Suprapubic skin (tissue), 4 donors: Measurements from ENCODE around the gene AGPAT1. TPM values are rescaled to one million over a fixed set of nuclear protein-coding genes. Genes with fewer than 3 reads are reported as not detected.
"Not testable (repeated sequence)": the region's sequence is repeated elsewhere in the genome, so short reads cannot be mapped to it uniquely, and the experiment has no call there.

Source experiments
- DNase-seq, 2 donors: peaks; one replicate each; pipeline ENCODE4 v3.0.0-alpha.2; 2019; ENCODE audit warnings: low spot score in 2 of 2
- H3K27ac ChIP-seq: fragments of 200-600 bp; sonication (generic); one replicate; pipeline ENCODE4 v1.5.1; 2019
- H3K27me3 ChIP-seq: fragments of 200-600 bp; sonication (generic); one replicate; pipeline ENCODE4 v1.5.1; 2019
- H3K36me3 ChIP-seq: fragments of 200-600 bp; sonication (generic); one replicate; pipeline ENCODE4 v1.5.1; 2019
- H3K4me1 ChIP-seq: fragments of 200-600 bp; sonication (generic); one replicate; pipeline ENCODE4 v1.5.1; 2019
- H3K4me3 ChIP-seq: fragments of 200-600 bp; sonication (generic); one replicate; pipeline ENCODE4 v1.5.1; 2019; ENCODE audit warnings: mild to moderate bottlenecking
- H3K9me3 ChIP-seq: fragments of 200-600 bp; sonication (generic); one replicate; pipeline ENCODE4 v1.5.1; 2019
- EP300 ChIP-seq: sonication (generic); formaldehyde crosslinking; IDR thresholded peaks from one replicate; pipeline ENCODE4 v1.6.1; 2017; ENCODE audit warnings: antibody characterized with exemption
- POLR2A ChIP-seq, 2 donors: fragments of 450-650 bp; IDR thresholded peaks; one replicate each; pipeline ENCODE4 v1.6.1; 2017; ENCODE audit warnings: antibody characterized with exemption in 2 of 2, mild to moderate bottlenecking in 2 of 2, moderate library complexity in 2 of 2
- POLR2AphosphoS5 ChIP-seq, 3 donors: sonication (generic); formaldehyde crosslinking; IDR thresholded peaks; one replicate each; pipeline ENCODE4 v1.6.1; 2017; ENCODE audit warnings: antibody characterized with exemption in 3 of 3
- WGBS: methylation state at CpG from one replicate; pipeline ENCODE4 v1.1.5; 2018; 5-methylcytosine and 5-hydroxymethylcytosine counted together
- total RNA-seq, 4 donors: library from RNA; depleted of rRNA; stranded (reverse); fragments of >200 nt; gene quantifications; one replicate each; pipeline ENCODE4 v1.1.0, GENCODE V29; 2016
- TF ChIP-seq, protein P1 (sequence below), 2 donors: fragments of 200-600 bp in 1 of 2; fragments of 450-650 bp in 1 of 2; sonication (generic) in 1 of 2; IDR thresholded peaks; one replicate each; pipeline ENCODE4 v1.5.1; 2016 to 2019; ENCODE audit warnings: antibody characterized with exemption in 2 of 2, mild to moderate bottlenecking in 1 of 2, moderate library complexity in 1 of 2

The AGPAT1 gene
- total RNA-seq, 4 donors from 2014 or later, result 30.4 to 68.9 (median 42.6) TPM

DNA sequence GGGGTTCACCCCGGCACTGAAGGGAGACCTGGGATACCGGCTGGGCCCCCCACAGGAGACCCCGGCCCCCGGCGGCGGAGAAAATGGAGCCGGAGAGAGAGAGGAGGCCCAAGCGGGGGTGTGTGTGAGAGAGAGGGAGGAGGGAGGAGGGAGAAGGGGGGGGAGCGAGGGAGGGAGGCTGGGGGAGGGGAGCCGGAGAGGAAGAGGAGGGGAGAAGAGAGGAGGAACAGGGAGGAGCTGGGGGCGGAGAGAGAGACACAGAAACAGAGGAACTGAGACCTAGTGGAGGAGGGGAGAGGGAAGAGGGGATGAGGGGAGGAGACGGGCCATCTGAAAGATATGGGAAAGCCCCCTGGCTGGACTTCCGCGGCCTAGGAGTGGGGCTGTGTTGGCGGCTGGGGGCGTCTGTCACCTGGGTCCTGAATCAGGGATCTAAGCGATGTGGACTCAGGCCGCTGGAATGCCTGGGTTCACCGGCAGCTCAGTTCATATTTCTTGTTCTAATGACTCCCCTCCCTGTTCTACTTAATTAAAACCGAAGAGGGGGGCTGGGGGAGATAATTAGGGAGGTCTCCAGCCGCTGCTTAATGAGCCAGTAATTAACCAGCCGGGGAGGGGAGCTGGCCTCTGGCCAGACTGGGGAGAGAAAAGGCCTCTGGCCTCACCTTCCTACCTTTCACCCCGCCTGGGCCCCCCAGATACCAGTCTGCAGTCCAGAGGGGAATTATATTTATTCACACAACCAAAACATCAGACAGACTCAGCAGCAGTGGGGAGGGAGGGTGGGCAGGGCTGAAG is 14.4 kb upstream of the AGPAT1 start, which contains the start of gene PBX2:
TSS of gene PBX2 (minus strand) at position 149 of the 798 bp plus-strand sequence. CDS start 287 bp downstream, outside the sequence.
- Histone ChIP-seq H3K4me1 (peaks cover 80% of the 10 kb centered on the region), H3K9me3 (no peaks in the 10 kb centered on the region)
- peak; percentile 94 to 95 for DNase-seq

GRCh38 chr6:32189742-32190053 is 13.8 kb upstream of the AGPAT1 start:
- H3K9me3 ChIP-seq, result no peaks in the 10 kb centered on the region
- no peak for DNase-seq
- H3K36me3 ChIP-seq, result peaks cover 21% of the 10 kb centered on the region
- no peaks in the 10 kb centered on the region for H3K27me3 ChIP-seq
- H3K4me3 ChIP-seq, result peak overlapping the region; percentile 61
- H3K27ac ChIP-seq, result peak overlapping the region; percentile 89
- WGBS, result no CpG with 5 or more reads among the region's 23 CpGs
- peaks cover 74% of the 10 kb centered on the region for H3K4me1 ChIP-seq
- TF ChIP-seq EP300, result no peak
- TF ChIP-seq POLR2AphosphoS5 (IDR thresholded peaks at IDR 0.05), result no peak
- TF ChIP-seq POLR2A (IDR thresholded peaks at IDR 0.05), result no peak
- TF ChIP-seq, protein P1, sequence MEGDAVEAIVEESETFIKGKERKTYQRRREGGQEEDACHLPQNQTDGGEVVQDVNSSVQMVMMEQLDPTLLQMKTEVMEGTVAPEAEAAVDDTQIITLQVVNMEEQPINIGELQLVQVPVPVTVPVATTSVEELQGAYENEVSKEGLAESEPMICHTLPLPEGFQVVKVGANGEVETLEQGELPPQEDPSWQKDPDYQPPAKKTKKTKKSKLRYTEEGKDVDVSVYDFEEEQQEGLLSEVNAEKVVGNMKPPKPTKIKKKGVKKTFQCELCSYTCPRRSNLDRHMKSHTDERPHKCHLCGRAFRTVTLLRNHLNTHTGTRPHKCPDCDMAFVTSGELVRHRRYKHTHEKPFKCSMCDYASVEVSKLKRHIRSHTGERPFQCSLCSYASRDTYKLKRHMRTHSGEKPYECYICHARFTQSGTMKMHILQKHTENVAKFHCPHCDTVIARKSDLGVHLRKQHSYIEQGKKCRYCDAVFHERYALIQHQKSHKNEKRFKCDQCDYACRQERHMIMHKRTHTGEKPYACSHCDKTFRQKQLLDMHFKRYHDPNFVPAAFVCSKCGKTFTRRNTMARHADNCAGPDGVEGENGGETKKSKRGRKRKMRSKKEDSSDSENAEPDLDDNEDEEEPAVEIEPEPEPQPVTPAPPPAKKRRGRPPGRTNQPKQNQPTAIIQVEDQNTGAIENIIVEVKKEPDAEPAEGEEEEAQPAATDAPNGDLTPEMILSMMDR (IDR thresholded peaks at IDR 0.05), result no peak

More for the DNA sequence above, 14.4 kb upstream of the AGPAT1 start, which contains the start of gene PBX2:
- H3K27me3 ChIP-seq, result no peaks in the 10 kb centered on the region
- peak within 1 kb of the TSS; percentile 61 for H3K4me3 ChIP-seq
- H3K36me3 ChIP-seq, result peaks cover 21% of the 10 kb centered on the region
- WGBS, result 1% methylated on average over 20 of the region's 23 CpGs
- TF ChIP-seq, protein P1 (IDR thresholded peaks at IDR 0.05), result no peak
- TF ChIP-seq POLR2A (IDR thresholded peaks at IDR 0.05) (peak in 1 of 2 donors; percentile 56), POLR2AphosphoS5 (IDR thresholded peaks at IDR 0.05) (no peak), EP300 (no peak)
- peak within 1 kb of the TSS; percentile 89 for H3K27ac ChIP-seq

GRCh38 chr6:32189069-32189741 is 13.3 kb upstream of the AGPAT1 start:
- Histone ChIP-seq H3K4me1 (peaks cover 75% of the 10 kb centered on the region), H3K27ac (peak overlapping the region; percentile 89), H3K4me3 (peak overlapping the region; percentile 61), H3K9me3 (no peaks in the 10 kb centered on the region), H3K36me3 (peaks cover 21% of the 10 kb centered on the region), H3K27me3 (no peaks in the 10 kb centered on the region)
- TF ChIP-seq POLR2A (IDR thresholded peaks at IDR 0.05) (no peak), EP300 (no peak), POLR2AphosphoS5 (IDR thresholded peaks at IDR 0.05) (no peak)
- TF ChIP-seq, protein P1 (IDR thresholded peaks at IDR 0.05), result no peak
- WGBS, result 2% methylated on average over 6 of the region's 10 CpGs
- DNase-seq, result peak in 1 of 2 donors; percentile 61

DNA sequence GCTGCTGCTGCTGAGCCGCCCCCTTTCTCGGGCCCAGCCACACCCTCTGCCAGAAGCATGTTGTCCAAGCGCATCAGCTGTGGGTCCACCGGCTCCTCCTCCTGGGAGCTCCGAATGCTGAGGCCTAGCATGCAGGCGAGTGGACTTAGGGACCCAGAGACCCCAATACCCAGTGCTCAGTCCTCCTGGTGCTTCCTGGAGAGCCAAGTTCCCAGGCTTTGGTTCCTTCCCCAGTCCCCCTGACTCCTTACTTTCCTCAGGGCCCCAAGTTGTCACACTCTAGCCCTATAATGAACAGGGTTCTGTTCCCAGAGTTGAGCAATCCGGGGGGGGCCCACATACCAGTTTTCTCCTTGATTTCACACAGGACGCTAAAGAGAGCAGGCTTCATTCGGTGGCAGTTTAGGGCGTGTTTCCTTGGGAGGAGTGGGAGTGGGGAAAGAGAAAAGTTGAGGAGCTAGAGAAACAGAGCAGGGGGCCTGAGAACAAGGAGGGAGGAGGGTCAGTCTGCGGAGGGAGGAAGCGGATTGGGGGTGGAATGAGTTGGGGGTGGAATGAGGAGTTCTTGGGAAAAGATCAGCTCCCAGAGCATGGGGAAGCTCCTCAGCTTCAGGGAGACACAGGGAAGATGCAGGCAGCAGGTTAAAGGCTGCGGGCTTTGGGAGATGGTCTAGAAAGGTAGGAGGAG is 12.6 kb upstream of the AGPAT1 start:
- TF ChIP-seq, protein P1 (IDR thresholded peaks at IDR 0.05), result no peak
- TF ChIP-seq EP300, result no peak
- no peak for TF ChIP-seq POLR2AphosphoS5 (IDR thresholded peaks at IDR 0.05)
- no peak for TF ChIP-seq POLR2A (IDR thresholded peaks at IDR 0.05)
- DNase-seq, result peak in 1 of 2 donors; percentile 79
- 10% methylated on average over 7 of the region's 13 CpGs for WGBS
- Histone ChIP-seq H3K9me3 (no peaks in the 10 kb centered on the region), H3K4me3 (peak overlapping the region; percentile 61), H3K27ac (peak overlapping the region; percentile 89), H3K4me1 (peaks cover 74% of the 10 kb centered on the region), H3K36me3 (peaks cover 23% of the 10 kb centered on the region), H3K27me3 (no peaks in the 10 kb centered on the region)

- H3K36me3 ChIP-seq, result peaks cover 29% of the 10 kb centered on the region
- H3K4me1 ChIP-seq, result peaks cover 68% of the 10 kb centered on the region
- H3K4me3 ChIP-seq, result peak overlapping the region; percentile 61
- not testable (repeated sequence) for H3K27me3 ChIP-seq, H3K9me3 ChIP-seq, DNase-seq
- peak overlapping the region; percentile 89 for H3K27ac ChIP-seq
- WGBS, result 94% methylated on average over 3 of the region's 18 CpGs
Observed at GRCh38 chr6:32187725-32188380, 12.0 kb upstream of the AGPAT1 start.
